ENCODE measurements around the gene TFPI2.

Gene TFPI2

GRCh38 chr7:93843260-93843659 lies 47.3 kb downstream of the TFPI2 start:
- no peak for DNase-seq

- DNase-seq, result no peak
Observed at GRCh38 chr7:93838966-93839365, 51.6 kb downstream of the TFPI2 start.

GRCh38 chr7:93837245-93837644 lies 53.3 kb downstream of the TFPI2 start:
- no peak for DNase-seq

DNA sequence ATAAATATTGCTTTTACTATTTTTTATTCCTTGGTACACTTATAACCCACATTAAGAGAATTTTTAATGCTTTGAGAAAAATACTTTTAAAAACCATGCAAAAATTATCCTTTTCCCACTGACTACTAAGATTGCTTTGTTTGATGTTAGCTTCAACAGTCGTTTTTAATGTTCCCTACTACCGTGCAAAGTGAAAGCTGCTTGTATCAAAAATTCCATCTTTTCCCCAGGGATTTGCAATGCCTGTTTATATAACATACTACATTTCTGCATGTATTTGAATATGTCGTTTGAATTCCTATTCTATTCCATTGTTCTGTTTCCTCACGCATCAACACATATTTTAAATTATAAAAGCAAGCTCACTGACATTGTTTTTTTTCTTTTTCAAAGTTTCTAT lies 54.4 kb downstream of the TFPI2 start:
- DNase-seq, result no peak

DNA sequence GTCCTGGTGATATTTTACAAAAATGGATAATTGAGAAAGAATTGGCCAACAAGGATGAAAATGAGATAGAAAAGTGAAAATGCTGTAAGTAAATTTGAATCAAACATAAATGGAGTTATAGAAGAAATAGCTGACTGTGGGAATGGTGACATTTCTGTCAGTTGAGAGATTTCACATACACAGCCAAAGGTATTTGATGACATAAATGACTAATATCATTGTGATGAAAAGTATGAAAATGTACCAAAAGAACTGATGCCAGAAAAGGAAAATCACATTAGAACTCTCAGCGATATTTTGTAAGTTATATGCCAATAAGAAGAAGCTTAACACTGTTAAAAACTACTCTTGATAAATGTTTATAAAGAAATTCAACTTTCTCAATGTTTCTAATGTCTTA lies 54.9 kb downstream of the TFPI2 start:
- DNase-seq, result no peak
